OCI-LY7 (cell line): Measurements from ENCODE around the gene TGFBR2. TPM values are rescaled to one million over a fixed set of nuclear protein-coding genes. Genes with fewer than 3 reads are reported as not detected.

ENCODE experiments used
- BruUV-seq: library from RNA; stranded (reverse); fragments of 400-500 nt; replicated peaks from 2 replicates; lab custom pipeline; 2021; lab: Mats Ljungman, UMichigan
- CTCF ChIA-PET: fragments of 300-600 bp; sonication (Branson Sonifier 250); formaldehyde crosslinking; loops from one replicate; lab custom pipeline; 2022; ENCODE audit warnings: antibody characterized with exemption; ENCODE audit not compliant: unreplicated experiment; lab: Charles Lee
- POLR2A ChIA-PET: fragments of 300-600 bp; sonication (Branson Sonifier 250); formaldehyde crosslinking; loops from one replicate; lab custom pipeline; 2022; ENCODE audit warnings: antibody characterized with exemption; lab: Charles Lee
- DNase-seq: peaks from one replicate; pipeline ENCODE4 v3.0.0-alpha.2; 2015; ENCODE audit warnings: low spot score
- H2AFZ ChIP-seq: fragments of 200-600 bp; sonication (generic), shearing (Covaris generic); 2 replicates; pipeline ENCODE4 v1.6.1; 2014; ENCODE audit warnings: mild to moderate bottlenecking, antibody characterized with exemption, low read length, moderate library complexity
- H3K27ac ChIP-seq: fragments of 200-600 bp; sonication (generic); 2 replicates; pipeline ENCODE4 v1.5.1; 2014; ENCODE audit warnings: mixed run types, low read depth, mild to moderate bottlenecking, moderate library complexity, low read length, inconsistent platforms; ENCODE audit not compliant: poor library complexity, severe bottlenecking
- H3K36me3 ChIP-seq: fragments of 200-600 bp; sonication (generic); 2 replicates; pipeline ENCODE4 v1.6.1; 2014; ENCODE audit warnings: mild to moderate bottlenecking, antibody characterized with exemption, low read length, moderate library complexity, mixed read lengths; ENCODE audit not compliant: insufficient read depth
- H3K4me1 ChIP-seq: fragments of 200-600 bp; sonication (generic); 2 replicates; pipeline ENCODE4 v1.5.1; 2014; ENCODE audit warnings: mild to moderate bottlenecking, low read length; ENCODE audit not compliant: insufficient read depth, poor library complexity, severe bottlenecking
- H3K4me2 ChIP-seq: fragments of 200-600 bp; sonication (generic); 2 replicates; pipeline ENCODE4 v1.6.1; 2014; ENCODE audit warnings: mild to moderate bottlenecking, low read length
- H3K4me3 ChIP-seq: fragments of 200-600 bp; sonication (generic); 2 replicates; pipeline ENCODE4 v1.5.1; 2014; ENCODE audit warnings: mild to moderate bottlenecking, low read depth, low read length; ENCODE audit not compliant: poor library complexity, severe bottlenecking
- H3K79me2 ChIP-seq: fragments of 200-600 bp; sonication (generic); 2 replicates; pipeline ENCODE4 v1.6.1; 2016; ENCODE audit warnings: low read depth, mild to moderate bottlenecking, low read length, moderate library complexity, mixed read lengths; ENCODE audit not compliant: insufficient read depth
- H3K9me2 ChIP-seq: fragments of 200-600 bp; sonication (generic); 2 replicates; pipeline ENCODE4 v1.6.1; 2016; ENCODE audit warnings: mild to moderate bottlenecking, low read length, mixed read lengths; ENCODE audit not compliant: insufficient read depth
- H3K9me3 ChIP-seq: fragments of 200-600 bp; sonication (generic); 2 replicates; pipeline ENCODE4 v1.6.1; 2014; ENCODE audit warnings: mild to moderate bottlenecking, mixed run types, low read length, mixed read lengths
- H4K20me1 ChIP-seq: fragments of 200-600 bp; sonication (generic); 2 replicates; pipeline ENCODE4 v1.6.1; 2014; ENCODE audit warnings: mild to moderate bottlenecking, antibody characterized with exemption, low read length, moderate library complexity, mixed read lengths; ENCODE audit not compliant: insufficient read depth
- CTCF ChIP-seq: fragments of 200-600 bp; sonication (generic); conservative IDR thresholded peaks from 2 replicates; pipeline ENCODE4 v1.5.1; 2014; ENCODE audit warnings: mild to moderate bottlenecking, antibody characterized with exemption, low read length, moderate library complexity, mixed read lengths
- EZH2phosphoT487 ChIP-seq: fragments of 200-600 bp; sonication (generic); IDR thresholded peaks from 2 replicates; pipeline ENCODE4 v1.6.1; 2018; ENCODE audit warnings: low read depth, borderline replicate concordance, mild to moderate bottlenecking, mixed run types, antibody characterized with exemption, low read length, moderate library complexity, mixed read lengths
- intact Hi-C: fragments of 100-400 bp; cut with micrococcal nuclease; formaldehyde crosslinking; loops from one replicate; pipeline ENCODE4 v1.10.0; 2022; ENCODE audit not compliant: unreplicated experiment
- total RNA-seq, 2 experiments: library from RNA; depleted of rRNA in 1 of 2; stranded (reverse); fragments of >200 nt in 1 of 2; shearing (Covaris generic) in 1 of 2; gene quantifications; 2 replicates each; pipeline ENCODE4 v1.2.3, GENCODE V29; 2014 to 2022

TGFBR2 gene
- total RNA-seq, 2 experiments from 2014 or later, result 25.2 to 28.1 TPM

GRCh38 chr3:30619318-30619717 lies 12.9 kb downstream of the TGFBR2 start:
- no peaks in the 10 kb centered on the region for H3K9me2 ChIP-seq
- ChIA-PET POLR2A (interaction anchor here (1.1 to 5.4 kb wide), 5 partner anchors 10 to 25 kb away, joined by 4 to 57 read pairs (median 5); partner anchors contain the start of gene TGFBR2), CTCF (interaction anchor here (1.3 kb wide), 1 partner anchor 10 kb away, joined by 3 read pairs; no protein-coding TSS in a partner anchor)
- H3K4me3 ChIP-seq, result no peak overlapping the region
- H2AFZ ChIP-seq, result no peak overlapping the region
- H3K27ac ChIP-seq, result peak overlapping the region; percentile 65
- peaks cover 30% of the 10 kb centered on the region for H3K36me3 ChIP-seq
- DNase-seq, result no peak
- peaks cover 98% of the 10 kb centered on the region for H3K4me1 ChIP-seq
- peaks cover 100% of the 10 kb centered on the region for H3K79me2 ChIP-seq
- intact Hi-C loops, result no loop called here
- BruUV-seq, result no TSS peak
- peak overlapping the region; percentile 88 for H3K4me2 ChIP-seq
- TF ChIP-seq EZH2phosphoT487 (no peak), CTCF (no peak)
- 0 out of 2 replicates have a peak, but pooled peaks cover 22% of the 10 kb centered on the region for H4K20me1 ChIP-seq
- no peaks in the 10 kb centered on the region for H3K9me3 ChIP-seq

GRCh38 chr3:30620402-30621360 lies 14.3 kb downstream of the TGFBR2 start:
- Histone ChIP-seq H3K4me1 (peaks cover 98% of the 10 kb centered on the region), H3K79me2 (peaks cover 99% of the 10 kb centered on the region), H3K9me2 (no peaks in the 10 kb centered on the region), H4K20me1 (0 out of 2 replicates have a peak, but pooled peaks cover 13% of the 10 kb centered on the region), H3K4me3 (no peak overlapping the region), H3K4me2 (peak overlapping the region; percentile 33), H3K9me3 (no peaks in the 10 kb centered on the region), H3K36me3 (peaks cover 27% of the 10 kb centered on the region), H3K27ac (peak overlapping the region; percentile 25), H2AFZ (no peak overlapping the region)
- ChIA-PET POLR2A (interaction anchor here (0.6 to 1.7 kb wide), 7 partner anchors 8 to 24 kb away, joined by 3 to 5 read pairs (median 4); no protein-coding TSS in a partner anchor), CTCF (interaction anchor here (1.3 kb wide), 1 partner anchor 8 kb away, joined by 3 read pairs; no protein-coding TSS in a partner anchor)
- intact Hi-C loops, result loop anchor here (1.0 kb wide), 1 partner anchor 43 kb away; no protein-coding TSS in a partner anchor
- BruUV-seq, result no TSS peak
- DNase-seq, result no peak
- TF ChIP-seq EZH2phosphoT487 (no peak), CTCF (no peak)
